Esophagus squamous epithelium (tissue), 4 donors: ENCODE results near the gene MS4A4A.

Experiments used
- POLR2A ChIP-seq, 4 donors: fragments of 450-650 bp; IDR thresholded peaks; one replicate each; pipeline ENCODE4 v1.6.1; 2017; ENCODE audit warnings: antibody characterized with exemption in 4 of 4, mild to moderate bottlenecking in 4 of 4, moderate library complexity in 3 of 4
- TF ChIP-seq, protein P1 (sequence below), 6 experiments: fragments of 450-650 bp in 4 of 6; fragments of 200-600 bp in 2 of 6; sonication (generic) in 2 of 6; IDR thresholded peaks; one replicate each; pipeline ENCODE4 v1.5.1; 2016 to 2019; ENCODE audit warnings: antibody characterized with exemption in 6 of 6, mild to moderate bottlenecking in 4 of 6, moderate library complexity in 4 of 6

GRCh38 chr11:60240662-60241061 lies 39.8 kb upstream of the MS4A4A start:
- no peak for TF ChIP-seq POLR2A (IDR thresholded peaks at IDR 0.05)
- TF ChIP-seq, protein P1, sequence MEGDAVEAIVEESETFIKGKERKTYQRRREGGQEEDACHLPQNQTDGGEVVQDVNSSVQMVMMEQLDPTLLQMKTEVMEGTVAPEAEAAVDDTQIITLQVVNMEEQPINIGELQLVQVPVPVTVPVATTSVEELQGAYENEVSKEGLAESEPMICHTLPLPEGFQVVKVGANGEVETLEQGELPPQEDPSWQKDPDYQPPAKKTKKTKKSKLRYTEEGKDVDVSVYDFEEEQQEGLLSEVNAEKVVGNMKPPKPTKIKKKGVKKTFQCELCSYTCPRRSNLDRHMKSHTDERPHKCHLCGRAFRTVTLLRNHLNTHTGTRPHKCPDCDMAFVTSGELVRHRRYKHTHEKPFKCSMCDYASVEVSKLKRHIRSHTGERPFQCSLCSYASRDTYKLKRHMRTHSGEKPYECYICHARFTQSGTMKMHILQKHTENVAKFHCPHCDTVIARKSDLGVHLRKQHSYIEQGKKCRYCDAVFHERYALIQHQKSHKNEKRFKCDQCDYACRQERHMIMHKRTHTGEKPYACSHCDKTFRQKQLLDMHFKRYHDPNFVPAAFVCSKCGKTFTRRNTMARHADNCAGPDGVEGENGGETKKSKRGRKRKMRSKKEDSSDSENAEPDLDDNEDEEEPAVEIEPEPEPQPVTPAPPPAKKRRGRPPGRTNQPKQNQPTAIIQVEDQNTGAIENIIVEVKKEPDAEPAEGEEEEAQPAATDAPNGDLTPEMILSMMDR (IDR thresholded peaks at IDR 0.05), result no peak
